22Rv1 (cell line): ENCODE data around the gene ARHGAP8.

Experiments
- ZFX ChIP-seq: fragments of 450-650 bp; IDR thresholded peaks from 2 replicates; pipeline ENCODE4 v1.6.1; 2017; ENCODE audit warnings: antibody characterized with exemption, borderline replicate concordance
- TF ChIP-seq, protein P1 (sequence below): fragments of 450-650 bp; IDR thresholded peaks from 2 replicates; pipeline ENCODE4 v1.5.1; 2017; ENCODE audit warnings: mild to moderate bottlenecking

DNA sequence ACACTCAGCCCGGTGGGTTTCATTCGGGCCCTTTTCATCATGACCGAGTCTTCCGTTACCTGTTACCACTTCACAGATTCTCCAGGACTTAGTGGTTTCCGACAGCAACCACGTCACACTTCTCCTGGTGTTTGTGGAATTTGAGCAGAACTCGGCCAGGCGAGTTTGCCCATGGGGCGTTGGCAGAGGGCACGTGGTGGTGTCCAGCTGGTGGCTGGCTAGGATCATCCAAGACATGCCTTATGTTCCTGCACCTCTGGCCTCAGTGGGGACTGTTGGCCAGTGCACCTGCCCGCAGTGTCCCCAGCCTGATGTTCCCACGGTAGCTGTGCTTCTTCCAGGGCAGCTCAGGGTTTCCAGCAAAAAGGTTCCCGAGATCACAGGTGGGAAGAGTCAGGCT, 87.3 kb downstream of the ARHGAP8 start:
- no peak for TF ChIP-seq ZFX
- TF ChIP-seq, protein P1, sequence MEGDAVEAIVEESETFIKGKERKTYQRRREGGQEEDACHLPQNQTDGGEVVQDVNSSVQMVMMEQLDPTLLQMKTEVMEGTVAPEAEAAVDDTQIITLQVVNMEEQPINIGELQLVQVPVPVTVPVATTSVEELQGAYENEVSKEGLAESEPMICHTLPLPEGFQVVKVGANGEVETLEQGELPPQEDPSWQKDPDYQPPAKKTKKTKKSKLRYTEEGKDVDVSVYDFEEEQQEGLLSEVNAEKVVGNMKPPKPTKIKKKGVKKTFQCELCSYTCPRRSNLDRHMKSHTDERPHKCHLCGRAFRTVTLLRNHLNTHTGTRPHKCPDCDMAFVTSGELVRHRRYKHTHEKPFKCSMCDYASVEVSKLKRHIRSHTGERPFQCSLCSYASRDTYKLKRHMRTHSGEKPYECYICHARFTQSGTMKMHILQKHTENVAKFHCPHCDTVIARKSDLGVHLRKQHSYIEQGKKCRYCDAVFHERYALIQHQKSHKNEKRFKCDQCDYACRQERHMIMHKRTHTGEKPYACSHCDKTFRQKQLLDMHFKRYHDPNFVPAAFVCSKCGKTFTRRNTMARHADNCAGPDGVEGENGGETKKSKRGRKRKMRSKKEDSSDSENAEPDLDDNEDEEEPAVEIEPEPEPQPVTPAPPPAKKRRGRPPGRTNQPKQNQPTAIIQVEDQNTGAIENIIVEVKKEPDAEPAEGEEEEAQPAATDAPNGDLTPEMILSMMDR, result no peak
